Esophagus squamous epithelium (tissue), 4 donors: ENCODE results near the gene DEUP1.

Experiments
- CTCF ChIP-seq, 6 experiments: fragments of 450-650 bp in 4 of 6; fragments of 200-600 bp in 2 of 6; sonication (generic) in 2 of 6; IDR thresholded peaks; one replicate each; pipeline ENCODE4 v1.5.1; 2016 to 2019; ENCODE audit warnings: antibody characterized with exemption in 6 of 6, mild to moderate bottlenecking in 4 of 6, moderate library complexity in 4 of 6
- POLR2A ChIP-seq, 4 donors: fragments of 450-650 bp; IDR thresholded peaks; one replicate each; pipeline ENCODE4 v1.6.1; 2017; ENCODE audit warnings: antibody characterized with exemption in 4 of 4, mild to moderate bottlenecking in 4 of 4, moderate library complexity in 3 of 4

GRCh38 chr11:93361435-93361834 lies 30.9 kb downstream of the DEUP1 start:
- TF ChIP-seq CTCF (IDR thresholded peaks at IDR 0.05) (peak in 2 of 6 experiments; percentile 7 to 23), POLR2A (IDR thresholded peaks at IDR 0.05) (no peak)
